ENCODE results near the gene DCDC2.
"Not testable (repeated sequence)": the region's sequence is repeated elsewhere in the genome, so short reads cannot be mapped to it uniquely, and the experiment has no call there.

The DCDC2 gene

DNA sequence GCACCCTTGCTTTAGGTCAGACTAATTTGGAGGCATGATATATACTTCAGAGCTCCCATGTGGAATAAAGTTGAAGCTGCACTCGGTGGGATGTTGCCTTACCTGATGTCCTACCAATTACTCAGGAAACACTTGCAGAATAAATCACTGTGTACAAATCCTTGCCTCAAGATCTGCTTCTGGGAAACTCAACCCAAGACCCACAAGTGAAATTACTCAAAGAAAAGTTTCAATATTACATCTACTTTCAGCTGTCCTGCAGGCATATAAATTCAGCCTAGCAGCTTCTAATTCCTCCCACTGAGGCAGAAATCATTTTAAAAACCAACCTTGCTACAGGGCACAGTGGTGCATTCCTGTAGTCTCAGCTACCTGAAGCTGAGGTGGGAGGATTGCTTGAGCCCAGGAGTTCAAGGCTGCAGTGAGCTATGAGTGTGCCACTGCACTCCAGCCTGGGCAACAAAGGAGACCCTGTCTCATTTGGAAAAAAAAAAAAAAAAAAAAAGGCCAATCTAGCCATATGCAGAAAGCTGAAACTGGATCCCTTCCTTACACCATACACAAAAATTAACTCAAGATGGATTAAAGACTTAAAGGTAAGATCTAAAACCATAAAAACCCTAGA lies 20.7 kb upstream of the DCDC2 start:
- DNase-seq = no peak

- DNase-seq = no peak
These were observed 19.0 kb upstream of the DCDC2 start for GRCh38 chr6:24376871-24377270.

- no peak for DNase-seq
These were observed 16.8 kb upstream of the DCDC2 start for GRCh38 chr6:24374612-24375011.

DNA sequence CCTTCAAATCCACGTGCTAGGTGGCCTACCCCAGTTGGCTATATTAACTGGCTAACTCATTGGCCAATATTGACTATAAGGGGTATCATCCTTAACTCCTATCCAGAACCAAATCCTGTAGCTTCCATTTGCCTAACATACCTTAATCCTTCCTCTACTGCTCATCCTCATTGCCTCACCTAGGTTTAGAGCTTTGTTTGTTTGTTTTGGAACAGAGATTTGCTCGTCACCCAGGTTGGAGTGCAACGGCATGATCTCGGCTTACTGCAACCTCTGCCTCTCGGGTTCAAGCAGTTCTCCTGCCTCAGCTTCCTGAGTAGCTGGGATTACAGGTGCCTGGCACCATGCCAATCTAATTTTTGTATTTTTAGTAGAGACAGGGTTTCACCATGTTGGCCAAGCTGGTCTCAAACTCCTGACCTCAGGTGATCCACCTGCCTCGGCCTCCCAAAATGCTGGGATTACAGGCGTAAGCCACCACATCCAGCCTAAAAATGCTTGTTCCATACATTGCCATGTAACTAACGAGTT lies 7.3 kb upstream of the DCDC2 start:
- not testable (repeated sequence) for DNase-seq

- DNase-seq = not testable (repeated sequence)
These were observed 4.5 kb upstream of the DCDC2 start for GRCh38 chr6:24362363-24362762.

GRCh38 chr6:24359640-24360454 lies 2.0 kb upstream of the DCDC2 start:
- DNase-seq = peak; percentile 59

GRCh38 chr6:24358219-24358821 lies 461 bp upstream of the DCDC2 start:
- no peak for DNase-seq

DNA sequence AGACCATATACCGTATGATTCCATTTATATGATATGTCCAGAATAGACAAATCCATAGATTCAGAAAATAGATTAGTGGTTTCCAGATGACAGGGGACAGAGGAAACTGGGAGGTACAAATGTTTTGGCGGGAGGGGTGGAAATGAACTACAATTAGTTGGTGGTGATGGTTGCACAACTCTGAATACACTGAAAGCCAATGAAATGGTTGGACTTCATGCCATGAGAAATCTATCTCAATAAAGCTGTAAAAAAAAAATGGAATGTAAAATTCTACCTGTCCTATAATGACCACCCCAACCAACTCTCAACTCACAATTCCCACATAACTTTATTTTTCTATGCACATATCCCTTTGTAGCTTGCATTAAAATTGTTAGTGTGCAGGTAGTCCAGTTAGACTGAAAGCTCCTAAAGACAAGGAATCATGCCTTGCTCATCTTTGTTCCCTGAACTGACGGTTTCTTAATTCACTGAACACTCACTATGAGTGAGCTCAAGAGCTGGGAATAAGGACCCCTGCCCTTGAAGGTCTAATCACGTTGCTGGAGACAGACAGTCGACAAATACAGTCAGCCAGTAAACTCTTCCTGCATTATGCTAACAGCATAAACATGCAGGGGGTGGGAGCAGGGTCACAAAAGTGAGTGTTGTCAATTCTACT lies 1.4 kb downstream of the DCDC2 start:
- DNase-seq = no peak

GRCh38 chr6:24355393-24355792 lies 2.5 kb downstream of the DCDC2 start:
- no peak for DNase-seq

DNA sequence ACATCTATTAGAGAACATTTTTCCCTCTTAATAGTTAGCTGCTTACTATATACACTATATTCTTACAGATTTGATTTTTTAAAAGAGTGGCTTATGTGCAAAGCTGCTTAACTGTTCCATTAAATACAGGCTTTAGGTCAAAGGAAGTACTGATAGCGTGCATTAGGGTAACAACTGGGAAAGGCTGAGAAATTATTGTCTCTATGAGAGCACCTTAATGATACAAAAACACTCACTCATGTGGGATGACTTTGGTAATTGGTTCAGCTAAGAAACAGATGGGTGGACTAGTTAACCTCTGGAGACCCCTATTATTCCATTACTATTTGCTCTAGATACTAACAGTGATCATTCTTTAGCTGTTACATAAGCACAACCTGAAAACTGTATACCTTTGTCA lies 4.0 kb downstream of the DCDC2 start:
- no peak for DNase-seq

DNA sequence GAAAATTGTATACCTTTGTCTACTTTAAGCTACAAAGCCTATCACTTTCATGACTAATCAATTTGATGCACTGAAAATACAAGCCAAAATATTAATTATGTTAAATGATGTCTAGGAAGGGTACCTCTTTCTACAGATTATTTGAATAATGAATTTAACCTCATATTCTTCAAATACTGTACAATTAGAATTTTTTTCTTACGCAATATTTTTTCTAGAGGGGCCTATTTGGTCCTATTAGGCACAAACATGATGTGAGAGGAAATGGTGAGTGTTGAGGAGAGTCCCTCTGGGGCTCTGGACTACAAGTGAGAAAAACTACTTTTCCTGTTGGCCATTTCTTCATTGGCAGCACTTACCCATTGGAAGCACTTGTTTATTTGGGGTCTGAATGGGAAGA lies 5.4 kb downstream of the DCDC2 start:
- DNase-seq = no peak

DNA sequence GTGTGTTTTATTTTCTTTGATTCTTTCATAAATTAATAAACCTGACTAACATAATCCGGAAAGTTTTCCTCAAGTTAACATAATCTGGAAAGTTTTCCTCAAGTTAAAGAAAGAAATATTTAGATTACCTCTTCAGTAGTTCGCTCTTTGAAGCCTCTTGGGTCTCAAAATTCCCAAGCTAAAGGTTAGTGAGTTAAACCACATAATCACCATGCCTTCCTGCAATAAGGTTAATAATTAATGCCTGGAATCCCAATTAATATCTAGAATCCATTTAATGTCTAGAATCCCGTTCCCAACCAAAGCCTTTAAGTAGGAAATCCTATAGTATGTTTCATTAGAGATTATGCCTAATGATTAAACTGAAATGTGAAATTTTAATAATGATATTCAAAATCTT lies 12.9 kb downstream of the DCDC2 start:
- no peak for DNase-seq

DNA sequence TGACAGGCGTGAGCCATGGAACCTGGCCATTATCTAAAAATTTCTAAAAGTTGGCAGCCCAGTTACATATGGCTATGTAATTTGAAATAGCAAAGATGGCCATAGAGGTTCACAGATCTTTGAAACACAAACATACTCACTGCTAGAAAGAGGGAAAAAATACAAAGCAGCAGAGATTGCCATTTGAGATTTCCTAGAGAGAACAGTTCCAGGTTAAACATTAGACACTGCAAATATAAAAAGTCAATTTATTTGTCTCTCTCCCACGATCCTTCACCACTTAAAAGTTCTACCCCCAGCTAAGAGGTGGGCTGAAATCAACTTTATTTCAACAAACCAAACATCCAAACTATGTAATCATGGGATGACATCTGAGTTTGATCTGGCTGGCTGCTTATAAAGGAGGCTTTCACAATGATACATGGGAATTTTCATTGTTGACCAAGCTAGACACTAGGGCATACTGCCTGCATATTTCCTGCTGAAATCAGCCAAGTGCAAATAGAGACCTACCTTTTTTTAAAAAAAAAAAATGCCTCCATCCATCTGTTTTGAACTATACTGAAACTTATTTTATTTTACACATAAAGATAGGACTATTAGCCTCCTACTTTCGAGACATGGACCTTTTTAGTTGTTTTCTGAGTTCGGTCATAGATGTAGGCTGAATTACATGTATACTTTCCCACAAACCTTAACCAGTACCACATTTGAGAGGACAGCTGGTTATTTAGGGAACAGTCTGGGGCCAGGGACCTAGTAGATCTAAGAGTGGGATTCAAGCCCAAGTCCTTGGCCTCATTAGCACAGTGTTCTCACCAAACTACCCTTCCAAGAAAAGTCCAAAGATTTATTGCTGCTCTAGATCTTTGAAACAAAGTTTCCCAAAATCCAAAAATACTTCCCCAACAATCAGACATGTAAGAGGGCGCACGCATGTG lies 16.6 kb downstream of the DCDC2 start:
- no peak for DNase-seq

DNA sequence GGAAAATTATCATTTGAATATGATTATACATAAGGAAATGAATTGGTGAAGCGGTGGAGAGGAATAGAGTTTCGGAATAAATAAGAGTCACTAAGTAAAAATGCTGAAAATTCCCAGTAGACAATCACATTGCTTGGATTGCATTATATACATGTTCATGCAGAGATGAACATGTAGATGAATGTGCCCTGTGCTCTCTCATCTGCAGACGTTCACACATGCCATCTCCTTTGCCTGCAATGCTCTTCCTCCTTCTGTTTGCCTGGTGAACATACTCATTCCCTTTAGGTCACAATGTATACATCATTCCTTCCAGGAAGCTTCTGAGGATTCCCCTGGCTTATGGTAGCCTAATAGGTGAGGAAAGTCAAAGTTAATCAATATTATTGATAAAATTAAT lies 17.9 kb downstream of the DCDC2 start:
- no peak for DNase-seq

DNA sequence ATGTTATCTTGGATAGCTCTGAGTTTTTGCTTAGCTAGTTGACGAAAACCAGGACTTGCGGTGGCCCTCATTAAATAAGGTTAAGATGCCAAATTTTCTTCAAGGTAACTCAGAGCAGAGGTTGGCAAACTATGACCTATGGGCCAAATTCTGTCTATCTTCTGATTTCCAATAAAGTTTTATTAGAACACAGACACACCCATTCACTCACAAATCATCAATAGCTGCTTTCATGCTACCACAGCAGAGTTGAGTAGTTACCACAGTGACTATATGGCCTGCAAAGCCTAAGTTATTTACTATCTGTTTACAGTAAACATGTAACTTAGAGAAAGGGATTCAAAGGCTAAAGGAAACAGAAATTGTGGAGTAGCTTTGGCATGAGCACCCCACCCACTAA lies 23.6 kb downstream of the DCDC2 start:
- DNase-seq = no peak

- no peak for DNase-seq
These were observed 25.5 kb downstream of the DCDC2 start for GRCh38 chr6:24332317-24332716.

DNA sequence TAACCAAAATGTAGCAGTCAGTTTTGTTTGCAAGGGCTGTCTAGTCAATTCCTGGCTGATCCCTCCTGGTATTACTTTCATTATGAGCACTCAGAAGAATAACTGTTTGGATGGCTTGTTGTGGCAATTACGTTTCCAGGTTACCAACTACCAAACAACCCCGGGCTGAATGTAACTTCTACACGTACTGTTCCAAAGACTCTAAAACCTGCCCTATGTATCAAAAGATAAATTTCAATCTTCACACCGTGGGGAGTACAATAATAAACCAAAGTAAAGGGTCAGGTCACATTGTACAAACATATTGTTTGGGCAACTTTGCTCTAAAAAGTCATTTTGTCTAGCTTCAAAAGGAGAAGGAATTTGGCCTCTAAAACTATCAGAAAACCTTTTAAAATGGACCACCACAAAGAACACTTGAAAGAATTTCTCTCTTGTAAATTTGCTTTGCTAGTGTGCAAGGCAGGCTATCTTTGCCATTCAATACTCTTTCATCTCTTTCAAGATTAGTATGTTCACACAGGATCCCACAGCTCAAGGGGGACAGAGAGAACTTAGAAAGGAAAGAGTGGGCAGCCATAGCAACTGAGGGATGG lies 27.6 kb downstream of the DCDC2 start:
- no peak for DNase-seq

DNA sequence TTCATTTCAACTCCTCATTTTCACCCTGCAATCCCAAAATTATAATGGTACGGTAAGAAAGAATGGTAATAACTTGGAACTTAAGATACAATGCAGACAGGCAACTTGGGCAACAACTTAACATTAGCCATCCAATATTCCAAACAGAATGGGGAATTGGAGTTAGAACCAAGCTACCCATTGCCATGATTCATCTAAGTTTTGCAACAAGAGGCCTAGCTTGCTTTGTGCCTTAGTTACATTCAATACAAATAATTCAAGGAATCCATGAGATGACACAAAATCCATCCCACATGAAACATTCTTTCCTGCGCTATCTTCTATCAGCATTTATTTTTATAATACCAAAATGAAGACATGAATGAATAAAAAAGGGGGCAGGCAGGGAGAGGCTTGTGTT lies 28.4 kb downstream of the DCDC2 start:
- DNase-seq = no peak

DNA sequence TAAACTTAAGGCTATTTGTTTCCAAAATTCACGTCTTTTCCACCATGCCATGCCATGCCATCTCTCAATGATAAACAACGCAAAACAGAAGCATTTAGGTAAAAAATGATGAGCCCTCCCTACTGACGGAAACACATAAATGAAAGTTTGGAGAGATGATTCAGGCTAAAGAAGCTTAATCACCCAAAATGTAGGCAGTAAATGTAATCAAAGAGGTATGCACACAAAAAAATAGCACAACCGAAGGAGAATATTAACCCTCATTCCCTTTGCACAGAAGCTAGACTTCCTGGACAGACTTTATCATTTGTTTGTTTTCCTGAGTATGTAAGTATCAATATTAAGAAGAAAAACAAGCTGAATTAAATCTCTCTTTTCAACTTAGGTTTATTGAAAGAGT lies 28.8 kb downstream of the DCDC2 start:
- DNase-seq = no peak

DNA sequence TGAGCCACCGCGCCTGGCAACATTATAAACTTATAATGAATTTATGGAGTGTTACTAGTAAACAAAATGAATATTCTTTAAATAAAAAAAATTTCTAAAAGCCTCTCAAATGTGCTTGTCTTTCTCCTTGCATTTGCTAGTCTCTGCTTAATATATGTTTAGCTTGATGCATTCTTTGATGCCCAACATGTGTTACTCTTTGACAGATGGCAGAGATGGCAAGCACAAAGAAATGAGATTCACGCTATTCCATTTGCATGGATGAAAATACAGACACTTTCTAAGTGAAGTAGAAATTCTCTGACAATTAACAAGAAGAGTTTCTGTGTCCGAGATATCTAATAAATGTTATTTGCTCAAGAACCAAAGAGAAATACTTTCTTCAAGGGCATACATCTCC lies 30.1 kb downstream of the DCDC2 start:
- no peak for DNase-seq

- no peak for DNase-seq
These were observed 31.9 kb downstream of the DCDC2 start for GRCh38 chr6:24325978-24326377.

- DNase-seq = no peak
These were observed 33.2 kb downstream of the DCDC2 start for GRCh38 chr6:24324617-24325016.
